Measurements from ENCODE around the gene CPLX3.

- TF ChIP-seq, protein P1, sequence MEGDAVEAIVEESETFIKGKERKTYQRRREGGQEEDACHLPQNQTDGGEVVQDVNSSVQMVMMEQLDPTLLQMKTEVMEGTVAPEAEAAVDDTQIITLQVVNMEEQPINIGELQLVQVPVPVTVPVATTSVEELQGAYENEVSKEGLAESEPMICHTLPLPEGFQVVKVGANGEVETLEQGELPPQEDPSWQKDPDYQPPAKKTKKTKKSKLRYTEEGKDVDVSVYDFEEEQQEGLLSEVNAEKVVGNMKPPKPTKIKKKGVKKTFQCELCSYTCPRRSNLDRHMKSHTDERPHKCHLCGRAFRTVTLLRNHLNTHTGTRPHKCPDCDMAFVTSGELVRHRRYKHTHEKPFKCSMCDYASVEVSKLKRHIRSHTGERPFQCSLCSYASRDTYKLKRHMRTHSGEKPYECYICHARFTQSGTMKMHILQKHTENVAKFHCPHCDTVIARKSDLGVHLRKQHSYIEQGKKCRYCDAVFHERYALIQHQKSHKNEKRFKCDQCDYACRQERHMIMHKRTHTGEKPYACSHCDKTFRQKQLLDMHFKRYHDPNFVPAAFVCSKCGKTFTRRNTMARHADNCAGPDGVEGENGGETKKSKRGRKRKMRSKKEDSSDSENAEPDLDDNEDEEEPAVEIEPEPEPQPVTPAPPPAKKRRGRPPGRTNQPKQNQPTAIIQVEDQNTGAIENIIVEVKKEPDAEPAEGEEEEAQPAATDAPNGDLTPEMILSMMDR (conservative IDR thresholded peaks at IDR 0.05 in 1 of 2, IDR thresholded peaks at IDR 0.05 in 1 of 2; ENCODE audit: extremely low read depth in 1 of 2, insufficient read depth in 1 of 2, low read depth in 1 of 2, low read length in 2 of 2), result peak; percentile 10 to 18
- TF ChIP-seq EZH2 (IDR thresholded peaks at IDR 0.05; ENCODE audit: borderline replicate concordance, low read length), result no peak
Observed at GRCh38 chr15:74787251-74788041, 39.0 kb upstream of the CPLX3 start.
